GM23338 (cell line): ENCODE data around the gene KRT3. TPM values are rescaled to one million over a fixed set of nuclear protein-coding genes. Genes with fewer than 3 reads are reported as not detected.

ENCODE experiments used
- ATAC-seq: fragments of 200-7000 bp; cut with Tn5 transposase; 3 replicates; pipeline ENCODE4 v1.9.1; 2020
- DNase-seq: peaks from one replicate; pipeline ENCODE4 v3.0.0-alpha.2; 2015; ENCODE audit warnings: low spot score
- H2AFZ ChIP-seq: fragments of 200-600 bp; sonication (generic); 2 replicates; pipeline ENCODE4 v1.8.0; 2016; ENCODE audit warnings: antibody characterized with exemption, mild to moderate bottlenecking, moderate library complexity
- H3F3A ChIP-seq: fragments of 200-600 bp; sonication (generic); replicated peaks from 2 replicates; pipeline ENCODE4 v1.8.0; 2017; ENCODE audit warnings: antibody characterized with exemption, mixed run types, low read depth
- H3K27ac ChIP-seq: fragments of 200-600 bp; sonication (generic); 2 replicates; pipeline ENCODE4 v1.6.1; 2016; ENCODE audit warnings: low read depth
- H3K27me3 ChIP-seq: fragments of 200-600 bp; sonication (generic); 2 replicates; pipeline ENCODE4 v1.8.0; 2016; ENCODE audit warnings: mild to moderate bottlenecking, mixed run types, moderate library complexity; ENCODE audit not compliant: insufficient read depth
- H3K36me3 ChIP-seq: fragments of 200-600 bp; sonication (generic); 2 replicates; pipeline ENCODE4 v1.8.0; 2016; ENCODE audit warnings: mild to moderate bottlenecking; ENCODE audit not compliant: insufficient read depth
- H3K4me1 ChIP-seq: fragments of 200-600 bp; sonication (generic); 2 replicates; pipeline ENCODE4 v1.8.0; 2016; ENCODE audit warnings: mild to moderate bottlenecking, moderate library complexity; ENCODE audit not compliant: insufficient read depth
- H3K4me2 ChIP-seq: fragments of 200-600 bp; sonication (generic); 2 replicates; pipeline ENCODE4 v1.7.1; 2017; ENCODE audit warnings: mixed run types
- H3K4me3 ChIP-seq: fragments of 200-600 bp; sonication (generic); 2 replicates; pipeline ENCODE4 v1.6.1; 2016; ENCODE audit warnings: mixed run types
- H3K79me2 ChIP-seq: fragments of 200-600 bp; sonication (generic); replicated peaks from 2 replicates; pipeline ENCODE4 v1.8.0; 2017; ENCODE audit warnings: mild to moderate bottlenecking; ENCODE audit not compliant: insufficient read depth
- H3K9me2 ChIP-seq: fragments of 200-600 bp; sonication (generic); 2 replicates; pipeline ENCODE4 v1.8.0; 2017; ENCODE audit not compliant: insufficient read depth
- H4K20me1 ChIP-seq: fragments of 200-600 bp; sonication (generic); replicated peaks from 2 replicates; pipeline ENCODE4 v1.8.0; 2017; ENCODE audit warnings: mild to moderate bottlenecking; ENCODE audit not compliant: insufficient read depth
- H3K27ac Mint-ChIP-seq: 2 replicates; pipeline ENCODE4 v1.8.0; 2020; ENCODE audit warnings: inconsistent platforms, mild to moderate bottlenecking, moderate library complexity, mixed read lengths
- H3K27me3 Mint-ChIP-seq: 3 replicates; pipeline ENCODE4 v1.8.0; 2022; ENCODE audit warnings: low read depth, mild to moderate bottlenecking, moderate library complexity, mixed read lengths, inconsistent platforms; ENCODE audit not compliant: insufficient read depth, poor library complexity
- H3K36me3 Mint-ChIP-seq: 3 replicates; pipeline ENCODE4 v1.8.0; 2021; ENCODE audit warnings: low read depth, mild to moderate bottlenecking, inconsistent platforms, moderate library complexity, mixed read lengths
- H3K4me1 Mint-ChIP-seq: 3 replicates; pipeline ENCODE4 v1.8.0; 2020; ENCODE audit warnings: mild to moderate bottlenecking, inconsistent platforms, mixed read lengths
- H3K4me3 Mint-ChIP-seq: 3 replicates; pipeline ENCODE4 v1.8.0; 2021; ENCODE audit warnings: moderate library complexity, mild to moderate bottlenecking, inconsistent platforms, mixed read lengths
- H3K9me3 Mint-ChIP-seq: 3 replicates; pipeline ENCODE4 v1.8.0; 2020; ENCODE audit warnings: moderate library complexity, mild to moderate bottlenecking, inconsistent platforms, mixed read lengths
- CREB1 ChIP-seq: fragments of 250-450 bp; sonication (Bioruptor Pico); IDR thresholded peaks from 2 replicates; pipeline ENCODE4 v1.5.0; 2020; ENCODE audit warnings: low read depth, mild to moderate bottlenecking, moderate library complexity
- CTCF ChIP-seq, 2 experiments: fragments of 200-600 bp in 1 of 2; sonication (generic) in 1 of 2; conservative IDR thresholded peaks; 2 replicates each; pipeline versions ENCODE4 v1.5.1 to v1.6.1; 2016 to 2017; ENCODE audit warnings: antibody characterized with exemption in 2 of 2, low read depth in 2 of 2, mild to moderate bottlenecking in 2 of 2, moderate library complexity in 1 of 2
- ETS1 ChIP-seq: IDR thresholded peaks from 2 replicates; pipeline ENCODE4 v1.6.1; 2016; ENCODE audit warnings: antibody characterized with exemption
- EZH2 ChIP-seq: fragments of 200-600 bp; sonication (generic); IDR thresholded peaks from one replicate; pipeline ENCODE4 v1.8.0; 2017; ENCODE audit warnings: antibody characterized with exemption, mild to moderate bottlenecking, low read depth; ENCODE audit not compliant: unreplicated experiment
- EZH2phosphoT487 ChIP-seq: fragments of 200-600 bp; sonication (generic); IDR thresholded peaks from one replicate; pipeline ENCODE4 v1.8.1; 2018; ENCODE audit warnings: antibody characterized with exemption; ENCODE audit not compliant: unreplicated experiment
- JUNB ChIP-seq: IDR thresholded peaks from one replicate; pipeline ENCODE4 v1.6.1; 2016; ENCODE audit warnings: antibody characterized with exemption; ENCODE audit not compliant: unreplicated experiment
- NANOG ChIP-seq: IDR thresholded peaks from 2 replicates; pipeline ENCODE4 v1.6.1; 2016; ENCODE audit warnings: antibody characterized with exemption, borderline replicate concordance
- POLR2AphosphoS5 ChIP-seq: IDR thresholded peaks from 2 replicates; pipeline ENCODE4 v1.6.1; 2016; ENCODE audit warnings: antibody characterized with exemption, low read depth
- REST ChIP-seq: IDR thresholded peaks from one replicate; pipeline ENCODE4 v1.6.1; 2018; ENCODE audit warnings: antibody characterized with exemption; ENCODE audit not compliant: unreplicated experiment
- STAT1 ChIP-seq: IDR thresholded peaks from one replicate; pipeline ENCODE4 v1.6.1; 2016; ENCODE audit warnings: antibody characterized with exemption; ENCODE audit not compliant: unreplicated experiment
- ZNF114 ChIP-seq: fragments of 250-450 bp; sonication (Bioruptor Pico); IDR thresholded peaks from 2 replicates; pipeline ENCODE4 v1.5.0; 2020; ENCODE audit warnings: mild to moderate bottlenecking, moderate library complexity
- ZNF331 ChIP-seq: fragments of 250-450 bp; sonication (Bioruptor Pico); IDR thresholded peaks from 2 replicates; pipeline ENCODE4 v1.5.0; 2020; ENCODE audit warnings: low read depth, mild to moderate bottlenecking, moderate library complexity
- ZNF462 ChIP-seq: fragments of 250-450 bp; sonication (Bioruptor Pico); IDR thresholded peaks from 2 replicates; pipeline ENCODE4 v1.5.0; 2020; ENCODE audit warnings: mild to moderate bottlenecking, moderate library complexity
- polyA plus RNA-seq: library from polyadenylated mRNA; unstranded; fragments of >200 nt; fragmentation: Nextera tagmentation; extraction: Ambion mirVana; gene quantifications from 2 replicates; pipeline ENCODE4 v1.2.1, GENCODE V29; 2016
- total RNA-seq: library from RNA; depleted of rRNA; stranded (reverse); fragments of >200 nt; shearing (Covaris generic); gene quantifications from 2 replicates; pipeline ENCODE4 v1.2.3, GENCODE V29; 2014

KRT3 gene
- total and polyA plus RNA-seq, 2 experiments from 2014 or later = not detected

- no peak overlapping the region for H3K4me3 ChIP-seq
- Mint-ChIP-seq H3K4me3 (no peak overlapping the region), H3K27me3 (peaks cover 9% of the 10 kb centered on the region), H3K36me3 (no peaks in the 10 kb centered on the region), H3K27ac (no peak overlapping the region), H3K4me1 (no peaks in the 10 kb centered on the region; the same call in 2 of the 3 replicates), H3K9me3 (no peaks in the 10 kb centered on the region)
- no peaks in the 10 kb centered on the region for H4K20me1 ChIP-seq
- TF ChIP-seq POLR2AphosphoS5 (no peak), EZH2phosphoT487 (no peak), NANOG (no peak), ZNF331 (CRISPR knock-in tag) (no peak), STAT1 (no peak), ZNF462 (no peak), ETS1 (no peak), CTCF (conservative IDR thresholded peaks at IDR 0.05; ENCODE audit: low read depth in 2 of 2) (no peak), ZNF114 (CRISPR knock-in tag) (no peak), REST (no peak), EZH2 (no peak), CREB1 (CRISPR knock-in tag) (no peak), JUNB (no peak)
- DNase-seq (no peak), ATAC-seq (no peak)
- no peaks in the 10 kb centered on the region for H3K36me3 ChIP-seq
- peaks cover 12% of the 10 kb centered on the region; the same call in 1 of the 2 replicates for H3K9me2 ChIP-seq
- H3K27ac ChIP-seq = no peak overlapping the region
- no peaks in the 10 kb centered on the region for H3K79me2 ChIP-seq
- H2AFZ ChIP-seq = no peak overlapping the region
- no peaks in the 10 kb centered on the region for H3K4me1 ChIP-seq
- H3K27me3 ChIP-seq = no peaks in the 10 kb centered on the region
- no peaks in the 10 kb centered on the region for H3F3A ChIP-seq
- no peak overlapping the region for H3K4me2 ChIP-seq
Measured at GRCh38 chr12:52832451-52832850, 36.5 kb upstream of the KRT3 start.
